Stimulated activated CD4-positive, alpha-beta T cell treated with anti-CD3 and anti-CD28 coated beads, Interleukin-1b, Interleukin-23, amount 100 ng/mL, for 48 hours (primary cell): ENCODE results near the gene ESYT1.
"Not testable (repeated sequence)": the region's sequence is repeated elsewhere in the genome, so short reads cannot be mapped to it uniquely, and the experiment has no call there.

Experiments used
- DNase-seq: peaks from one replicate; pipeline ENCODE4 v3.0.0-alpha.2; 2020

ESYT1 gene

DNA sequence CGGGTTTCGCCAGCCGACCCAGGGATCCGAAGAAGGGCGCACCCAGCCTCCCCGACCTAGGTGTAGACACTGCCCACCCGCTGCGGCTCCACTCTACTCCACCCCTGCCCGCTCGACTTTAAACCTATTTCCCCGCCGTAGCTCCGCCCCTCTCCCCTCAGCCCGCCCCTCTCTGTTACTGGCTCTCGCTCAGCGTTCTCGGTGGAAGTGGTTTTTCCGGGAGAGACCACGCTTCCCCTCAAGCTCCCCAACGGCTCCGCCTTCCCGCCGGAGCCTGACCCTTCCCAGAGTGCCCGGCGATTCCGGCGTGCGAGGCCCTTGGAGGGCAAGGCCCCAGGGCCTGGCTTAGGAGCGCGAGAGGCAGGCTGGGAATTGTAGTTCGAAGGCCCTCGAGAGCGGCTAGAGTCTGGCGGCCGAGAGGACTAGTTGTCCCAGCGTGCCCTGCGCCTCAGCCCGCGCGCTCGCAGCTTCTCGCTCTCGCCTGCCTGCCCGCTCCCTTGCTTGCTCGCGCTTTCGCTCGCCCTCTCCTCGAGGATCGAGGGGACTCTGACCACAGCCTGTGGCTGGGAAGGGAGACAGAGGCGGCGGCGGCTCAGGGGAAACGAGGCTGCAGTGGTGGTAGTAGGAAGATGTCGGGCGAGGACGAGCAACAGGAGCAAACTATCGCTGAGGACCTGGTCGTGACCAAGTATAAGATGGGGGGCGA lies 23.8 kb upstream of the ESYT1 start, which contains the start of gene PA2G4:
TSS of gene PA2G4 (plus strand) at position 451 of the 706 bp plus-strand sequence. CDS start at position 630, 179 bp downstream.
- DNase-seq: peak; percentile 99

DNA sequence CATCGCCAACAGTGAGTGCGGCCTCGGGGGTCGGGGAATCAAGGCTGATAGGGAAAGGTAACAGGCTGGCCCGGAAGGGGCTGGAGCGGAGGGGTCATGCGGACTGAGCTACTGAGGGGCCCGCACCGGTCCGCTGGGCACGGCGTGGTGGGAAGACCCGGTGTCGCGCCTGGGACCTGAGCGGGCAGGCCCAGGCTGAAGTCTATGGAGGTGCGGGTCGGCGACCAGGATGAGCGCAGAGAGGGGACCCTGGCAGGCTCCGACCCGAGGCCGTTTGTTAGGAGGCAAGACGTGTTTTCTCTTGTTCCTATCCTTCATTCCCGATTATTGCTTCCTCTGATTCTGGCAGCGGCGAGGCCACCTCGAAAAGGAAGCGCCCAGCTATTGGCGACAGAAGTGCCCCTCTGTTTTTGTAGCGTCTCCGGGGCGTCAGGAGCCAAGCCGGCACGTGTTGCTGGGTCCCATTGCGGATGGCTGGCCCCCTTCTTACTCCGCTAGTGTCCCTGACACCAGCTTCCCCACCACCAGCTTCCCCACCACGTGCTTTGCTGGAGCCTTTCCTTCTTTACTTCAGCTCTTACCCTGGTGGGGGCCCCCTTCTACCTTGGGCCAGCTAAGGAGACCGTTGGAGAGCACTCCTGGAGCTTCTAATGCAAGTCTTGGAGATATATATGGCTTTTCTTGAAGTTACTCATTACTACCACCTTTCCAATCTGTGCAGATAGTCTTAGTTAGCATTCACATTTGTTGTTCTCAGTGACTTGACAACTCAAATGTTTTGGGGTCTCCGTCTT lies 23.1 kb upstream of the ESYT1 start:
- DNase-seq: peak; percentile 28

DNA sequence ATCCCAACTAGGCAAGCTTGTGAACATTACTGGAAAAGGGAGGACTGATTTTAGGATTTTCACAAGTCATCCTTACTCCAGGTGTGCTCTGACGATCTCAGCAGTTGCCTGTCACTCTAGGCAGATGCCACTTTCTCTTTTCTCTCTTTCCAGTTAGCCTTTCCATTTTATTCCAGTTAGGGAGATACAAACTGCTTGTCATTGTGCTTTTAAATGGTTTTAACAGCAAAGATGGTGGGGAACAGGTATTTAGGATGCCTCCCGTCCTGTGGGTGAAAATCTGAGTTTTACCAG lies 22.5 kb upstream of the ESYT1 start:
- DNase-seq: no peak

DNA sequence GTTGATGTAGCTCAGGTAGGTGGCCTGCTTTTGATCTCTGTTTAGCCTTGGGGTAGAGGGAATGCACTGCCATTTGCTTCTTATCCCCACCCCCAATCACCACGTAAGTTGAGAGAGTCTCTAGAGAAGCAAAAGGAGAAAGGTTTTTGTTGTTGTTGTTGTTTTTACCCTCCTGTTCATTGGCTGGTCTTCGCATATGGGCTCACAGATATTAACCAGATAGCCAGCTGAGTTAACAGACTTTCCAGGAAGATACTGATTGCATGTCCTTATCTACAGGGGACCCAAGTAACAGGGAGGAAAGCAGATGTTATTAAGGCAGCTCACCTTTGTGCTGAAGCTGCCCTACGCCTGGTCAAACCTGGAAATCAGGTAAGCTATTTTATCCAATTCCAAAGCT lies 20.8 kb upstream of the ESYT1 start:
- DNase-seq: no peak

DNA sequence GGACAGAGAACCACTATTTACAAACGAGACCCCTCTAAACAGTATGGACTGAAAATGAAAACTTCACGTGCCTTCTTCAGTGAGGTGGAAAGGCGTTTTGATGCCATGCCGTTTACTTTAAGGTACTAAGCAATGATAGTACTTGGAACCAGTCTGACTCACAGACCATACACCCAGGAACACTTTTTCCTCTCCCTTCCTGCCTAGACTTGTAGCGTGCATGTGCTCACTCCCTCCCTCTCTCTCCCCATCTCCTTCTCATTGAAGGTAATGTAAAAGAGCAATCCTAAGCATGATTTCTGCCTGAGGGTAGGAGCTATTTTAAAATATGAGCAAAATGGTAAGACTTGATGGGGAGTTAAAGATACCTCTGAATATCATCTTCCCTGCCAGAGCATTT lies 17.5 kb upstream of the ESYT1 start:
- no peak for DNase-seq

DNA sequence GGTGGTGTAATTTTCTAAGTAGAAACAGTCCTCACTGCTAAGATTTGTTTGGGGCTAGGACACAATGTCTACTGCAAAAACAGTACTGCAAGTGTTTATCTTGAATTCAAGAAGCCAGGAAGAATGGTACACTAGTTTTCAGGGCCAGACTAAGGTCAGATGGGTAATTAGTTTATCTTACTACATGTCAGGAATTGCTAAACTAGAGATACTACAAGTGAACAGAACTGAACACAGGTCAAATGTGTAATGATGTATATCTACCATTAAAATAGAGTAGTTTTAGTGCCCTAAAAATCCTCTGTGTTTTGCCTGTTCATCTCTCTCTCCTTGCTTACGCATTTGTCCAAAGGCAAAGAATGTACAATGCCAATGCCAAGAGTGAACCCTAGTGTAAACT lies 14.0 kb upstream of the ESYT1 start:
- DNase-seq: no peak

DNA sequence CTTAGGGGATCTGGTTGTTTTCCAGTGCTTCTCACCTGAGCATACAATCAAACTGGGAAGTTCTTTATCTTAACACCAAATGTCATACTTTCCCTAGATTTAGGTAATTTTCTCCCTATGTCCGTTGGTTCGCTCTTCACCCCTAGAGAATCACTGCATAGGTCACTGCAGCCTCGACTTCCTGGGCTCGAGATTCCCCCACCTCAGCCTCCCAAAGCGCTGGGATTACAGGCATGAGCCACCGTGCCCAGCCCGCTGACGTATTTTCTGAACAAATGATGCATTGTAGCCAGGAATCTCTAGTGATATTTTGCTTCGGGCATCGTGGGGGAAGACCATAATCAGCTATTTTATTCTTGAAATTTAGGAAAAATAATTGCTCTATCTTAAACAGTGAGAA lies 12.7 kb upstream of the ESYT1 start:
- DNase-seq: no peak

DNA sequence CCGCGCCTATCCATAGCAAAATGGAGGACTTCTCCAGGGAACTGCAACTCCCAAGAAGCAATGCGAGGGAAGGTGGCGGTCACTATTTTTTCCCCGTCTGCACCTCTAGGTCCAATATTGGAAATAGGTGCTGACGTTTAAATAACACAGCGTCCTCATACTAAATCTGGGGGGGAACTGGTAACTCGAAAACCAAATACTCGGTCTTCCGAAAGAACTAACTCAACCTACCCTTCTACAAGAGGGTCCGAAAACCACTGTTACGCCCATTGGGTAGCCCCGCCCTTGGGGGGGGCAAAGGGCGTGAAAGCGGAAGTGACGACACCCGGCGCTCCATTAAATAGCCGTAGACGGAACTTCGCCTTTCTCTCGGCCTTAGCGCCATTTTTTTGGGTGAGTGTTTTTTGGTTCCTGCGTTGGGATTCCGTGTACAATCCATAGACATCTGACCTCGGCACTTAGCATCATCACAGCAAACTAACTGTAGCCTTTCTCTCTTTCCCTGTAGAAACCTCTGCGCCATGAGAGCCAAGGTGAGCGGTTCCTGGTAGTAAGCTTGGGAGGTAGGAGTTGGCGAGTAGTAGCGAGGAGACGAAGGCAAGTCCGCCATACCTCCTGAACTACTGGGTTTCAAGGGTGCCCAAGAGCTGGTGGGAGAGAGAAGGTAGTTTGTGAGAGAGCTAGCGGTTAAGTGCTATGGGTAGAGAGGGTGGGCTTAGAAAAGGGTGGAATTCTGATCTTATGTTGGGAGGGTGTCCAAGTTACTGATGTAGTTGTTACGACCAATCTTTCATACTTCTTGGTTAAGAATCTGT lies 11.6 kb upstream of the ESYT1 start, which contains the start of gene RPL41:
TSS of gene RPL41 (plus strand) at position 367 of the 815 bp plus-strand sequence.
- DNase-seq: peak; percentile 92

DNA sequence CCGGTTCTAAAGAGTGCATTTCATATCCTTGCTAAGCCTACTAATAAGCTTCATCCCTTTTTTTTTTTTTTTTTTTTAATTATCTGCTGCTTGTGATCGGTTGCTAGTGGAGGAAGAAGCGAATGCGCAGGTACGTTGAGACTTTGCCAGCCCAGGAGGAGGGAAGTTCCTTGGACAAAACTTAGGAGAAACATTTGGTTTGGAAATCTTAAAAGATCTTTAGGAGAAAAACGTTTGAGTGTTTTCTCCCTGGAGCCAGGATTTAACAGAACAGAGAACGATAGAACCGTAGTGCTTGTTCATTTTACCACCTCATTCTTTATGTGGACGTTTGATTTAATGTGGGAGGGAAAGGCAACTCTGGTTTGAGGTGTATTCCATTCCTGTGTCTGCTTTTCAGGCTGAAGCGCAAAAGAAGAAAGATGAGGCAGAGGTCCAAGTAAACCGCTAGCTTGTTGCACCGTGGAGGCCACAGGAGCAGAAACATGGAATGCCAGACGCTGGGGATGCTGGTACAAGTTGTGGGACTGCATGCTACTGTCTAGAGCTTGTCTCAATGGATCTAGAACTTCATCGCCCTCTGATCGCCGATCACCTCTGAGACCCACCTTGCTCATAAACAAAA lies 10.9 kb upstream of the ESYT1 start:
- not testable (repeated sequence) for DNase-seq

DNA sequence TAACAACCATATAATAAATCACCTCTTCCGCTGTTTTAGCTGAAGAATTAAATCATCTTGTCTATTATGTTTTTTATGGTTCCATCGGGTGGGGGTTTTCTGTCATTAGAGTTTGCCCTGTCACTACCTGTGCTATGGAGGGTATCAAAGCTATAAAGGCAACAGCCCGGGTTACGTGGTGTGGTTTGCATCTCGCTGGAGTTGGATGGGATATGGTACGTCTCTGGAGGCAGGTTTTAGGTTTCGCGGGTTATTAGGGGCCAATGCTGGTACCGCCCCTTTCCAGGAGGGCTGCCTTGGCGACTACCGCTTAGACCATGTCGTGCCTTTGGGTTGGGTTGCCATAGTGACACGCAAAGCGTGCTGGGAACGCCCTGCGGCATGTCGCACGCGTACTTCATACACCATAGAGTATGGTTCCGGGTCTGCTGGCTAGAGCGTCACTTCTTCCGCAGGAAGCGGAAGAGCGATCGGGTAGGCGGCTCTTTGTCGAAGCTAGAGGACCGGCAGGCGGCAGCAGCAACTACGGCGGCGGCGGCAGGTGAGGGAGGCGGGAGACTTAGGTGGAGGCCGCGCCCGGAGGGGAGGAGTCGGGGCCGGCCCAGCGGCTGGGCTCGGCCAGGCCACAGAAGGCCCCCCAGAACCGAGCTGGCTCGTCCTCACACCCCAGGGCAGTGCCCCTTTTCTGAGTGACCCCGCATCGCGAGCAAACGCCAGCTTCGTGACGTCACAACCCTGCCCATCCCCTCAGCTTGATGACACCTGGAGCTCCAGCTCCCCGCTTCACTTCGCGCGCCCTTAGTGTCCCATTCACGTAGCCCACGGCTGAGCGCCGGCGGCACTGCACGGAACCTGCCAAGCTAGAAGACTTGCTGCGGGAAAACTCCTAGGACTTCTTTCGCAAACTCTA lies 10.0 kb upstream of the ESYT1 start, which contains the start of gene ZC3H10:
TSS of gene ZC3H10 (plus strand) at position 489 of the 910 bp plus-strand sequence. CDS start 2,297 bp downstream, outside the sequence.
- DNase-seq: peak; percentile 99

DNA sequence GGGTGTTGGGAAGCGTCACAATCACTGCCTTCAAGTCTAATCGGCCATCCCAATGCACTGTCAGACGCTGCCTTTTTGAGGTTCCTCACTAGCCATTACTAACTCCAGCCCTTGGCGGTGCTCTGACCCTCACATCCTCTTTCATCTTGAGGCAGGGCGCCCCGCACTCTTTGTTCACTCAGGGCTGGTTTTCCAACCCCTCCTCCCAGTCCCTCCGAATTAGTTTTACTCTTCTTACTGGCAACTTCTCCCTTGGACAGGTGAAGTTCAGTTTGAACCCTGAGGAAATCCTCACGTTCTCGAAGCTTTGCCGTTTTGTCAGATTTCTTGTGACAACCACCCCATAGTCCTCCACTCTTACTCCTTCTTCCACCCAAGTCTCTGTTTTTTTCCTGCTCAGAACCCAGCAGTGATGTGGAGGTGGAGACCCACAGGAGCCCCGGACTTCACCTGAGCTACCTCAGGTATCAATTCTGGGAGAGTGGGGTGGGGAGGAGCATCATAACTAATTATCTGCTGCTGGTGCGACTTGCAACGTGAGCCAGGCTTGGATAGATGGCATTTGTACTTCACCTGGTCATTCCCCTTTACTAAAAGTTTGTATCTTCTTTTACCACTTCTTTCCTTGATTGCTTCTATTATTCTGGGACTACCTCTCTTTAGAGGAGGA lies 9.2 kb upstream of the ESYT1 start:
- DNase-seq: no peak

DNA sequence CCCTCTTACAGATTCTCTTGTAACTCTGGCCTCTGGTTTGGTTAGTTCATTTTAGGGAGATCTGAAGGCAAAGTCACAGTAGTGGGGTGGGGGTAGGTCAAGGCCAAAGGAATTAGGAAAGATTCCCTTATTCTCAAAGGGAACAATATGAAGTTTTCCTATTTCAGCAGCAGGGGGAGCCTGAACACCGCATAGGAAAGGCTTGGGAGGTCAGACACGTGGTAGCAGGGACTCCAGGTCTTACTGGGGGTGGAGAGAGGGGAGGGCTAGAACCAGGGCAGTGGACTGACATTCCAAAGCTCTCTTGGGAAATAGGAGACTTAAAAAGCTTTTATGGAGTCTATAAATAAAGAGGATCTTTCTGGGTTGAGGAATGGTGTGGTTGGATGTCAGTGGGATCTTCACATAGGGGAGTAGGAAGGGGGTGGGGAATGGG lies 8.7 kb upstream of the ESYT1 start:
- peak; percentile 61 for DNase-seq

DNA sequence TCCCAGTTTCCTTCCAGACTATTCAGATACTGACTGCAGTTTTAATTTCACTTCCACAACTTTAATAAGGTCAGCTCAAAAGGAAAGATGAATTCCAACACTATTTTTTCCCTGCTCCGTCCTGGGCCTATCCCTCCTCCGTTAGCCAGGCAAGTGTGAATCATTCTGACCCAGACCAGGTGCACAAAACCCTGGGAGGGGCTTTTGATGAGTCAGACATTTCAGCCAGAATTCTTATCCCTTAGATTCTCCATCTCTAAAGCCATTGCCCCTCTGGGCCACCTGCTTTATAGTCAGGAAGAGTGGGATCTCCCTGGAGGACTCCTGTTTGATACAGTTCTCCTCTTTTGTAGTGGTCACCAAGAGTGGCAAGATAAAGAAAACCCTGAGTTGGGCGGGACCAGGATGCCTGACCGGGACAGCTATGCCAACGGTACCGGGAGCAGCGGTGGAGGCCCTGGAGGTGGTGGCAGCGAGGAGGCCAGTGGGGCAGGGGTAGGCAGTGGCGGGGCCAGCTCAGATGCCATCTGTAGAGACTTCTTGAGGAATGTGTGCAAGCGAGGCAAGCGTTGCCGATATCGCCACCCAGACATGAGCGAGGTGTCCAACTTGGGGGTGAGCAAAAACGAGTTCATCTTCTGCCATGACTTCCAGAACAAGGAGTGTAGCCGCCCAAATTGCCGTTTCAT lies 7.8 kb upstream of the ESYT1 start:
- DNase-seq: no peak

DNA sequence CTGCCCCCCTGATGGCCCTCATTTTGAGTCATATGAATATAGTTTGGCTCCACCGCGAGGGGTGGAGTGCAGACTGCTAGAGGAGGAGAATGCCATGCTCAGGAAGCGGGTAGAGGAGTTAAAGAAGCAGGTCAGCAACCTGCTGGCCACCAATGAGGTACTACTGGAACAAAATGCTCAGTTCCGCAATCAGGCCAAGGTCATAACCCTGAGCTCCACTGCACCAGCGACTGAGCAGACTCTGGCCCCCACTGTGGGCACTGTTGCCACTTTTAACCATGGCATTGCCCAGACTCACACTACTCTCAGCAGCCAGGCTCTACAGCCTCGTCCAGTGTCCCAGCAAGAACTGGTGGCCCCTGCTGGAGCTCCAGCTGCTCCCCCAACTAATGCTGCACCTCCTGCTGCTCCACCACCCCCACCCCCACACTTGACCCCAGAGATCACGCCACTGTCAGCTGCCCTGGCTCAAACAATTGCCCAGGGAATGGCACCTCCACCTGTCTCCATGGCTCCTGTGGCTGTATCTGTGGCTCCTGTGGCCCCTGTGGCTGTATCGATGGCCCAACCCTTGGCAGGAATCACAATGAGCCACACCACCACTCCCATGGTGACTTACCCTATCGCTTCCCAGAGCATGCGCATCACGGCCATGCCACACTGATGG lies 6.7 kb upstream of the ESYT1 start:
- DNase-seq: no peak

DNA sequence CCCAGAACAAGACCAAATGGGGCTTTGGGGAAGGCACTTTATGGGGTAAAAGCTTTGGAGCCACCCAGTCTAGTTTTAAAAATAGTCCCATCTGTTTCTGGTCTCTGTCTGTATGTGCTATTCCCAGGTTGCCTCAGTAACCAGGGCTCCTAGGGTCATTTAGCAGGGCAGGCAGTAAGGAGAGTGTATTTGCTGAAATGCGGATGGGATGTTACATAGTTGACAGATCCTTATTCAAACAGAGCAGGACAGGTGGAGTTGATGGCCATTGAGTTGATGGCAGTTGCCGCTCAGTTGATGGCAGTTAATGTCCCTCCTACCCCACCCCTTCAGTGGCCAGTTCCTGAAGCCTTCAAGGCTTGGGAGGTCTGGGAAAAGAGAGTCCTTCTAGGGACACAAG lies 5.4 kb upstream of the ESYT1 start:
- DNase-seq: no peak

DNA sequence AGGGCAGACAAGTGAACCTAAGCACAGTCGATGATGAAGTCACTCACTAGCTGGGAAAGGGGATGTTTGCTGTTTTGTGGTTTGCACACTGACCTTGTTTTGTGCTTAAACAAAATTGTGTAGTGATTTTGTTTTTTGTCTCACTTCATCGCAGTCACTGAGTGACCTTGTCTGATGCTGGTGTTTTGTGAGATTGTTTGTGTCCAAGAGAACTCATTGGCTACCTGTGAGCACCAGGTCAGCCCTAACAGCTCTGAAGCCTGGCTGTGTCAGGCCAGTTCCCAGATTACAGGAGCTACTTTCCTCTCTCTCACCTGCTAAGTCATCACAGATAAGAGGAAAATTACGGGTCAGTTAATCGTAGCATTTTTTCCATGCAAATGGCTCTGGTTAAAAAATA lies 3.9 kb upstream of the ESYT1 start:
- no peak for DNase-seq

DNA sequence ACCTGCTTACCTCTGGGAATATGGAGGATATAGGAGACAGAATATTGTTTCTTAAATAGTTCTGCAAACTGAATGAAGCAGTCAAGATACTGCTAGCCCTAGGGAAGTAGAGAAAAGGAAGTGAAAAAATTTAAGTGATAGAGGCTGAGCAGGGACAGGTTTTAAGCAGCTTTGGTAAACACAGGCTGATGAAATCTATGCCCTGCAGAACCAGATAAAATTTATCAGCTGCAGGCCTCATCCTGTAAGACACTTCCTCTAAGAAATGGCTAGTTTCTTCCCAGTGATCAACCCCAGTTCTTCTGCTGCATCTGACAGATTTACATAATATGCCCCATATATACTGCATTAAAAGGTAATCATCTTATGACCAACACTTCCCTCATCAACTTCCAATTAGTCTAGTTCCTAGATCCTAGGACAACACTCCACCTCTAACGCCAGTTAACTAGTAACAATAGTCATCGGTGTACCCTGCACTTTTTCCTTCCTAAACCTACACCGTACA lies 1.3 kb upstream of the ESYT1 start:
- DNase-seq: no peak

DNA sequence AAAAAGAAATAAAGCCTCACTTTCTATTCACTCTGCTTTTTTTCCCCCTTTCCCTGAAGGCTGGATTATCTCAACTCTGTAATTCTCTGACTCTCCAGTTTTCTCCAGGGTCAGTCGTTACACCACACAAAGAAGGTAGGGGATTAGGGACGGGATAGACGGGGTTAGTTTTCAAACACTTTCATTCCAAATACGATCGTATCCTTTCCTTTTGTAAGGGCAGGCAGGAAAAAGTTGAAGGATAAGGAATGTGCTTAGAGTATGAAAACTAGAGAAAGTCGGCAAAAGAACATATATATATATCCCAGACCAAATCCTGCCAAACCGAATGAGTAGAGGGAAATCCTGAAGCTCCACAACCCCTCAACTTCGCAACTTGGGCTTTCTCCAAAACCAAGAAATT lies 581 bp upstream of the ESYT1 start:
- DNase-seq: no peak

DNA sequence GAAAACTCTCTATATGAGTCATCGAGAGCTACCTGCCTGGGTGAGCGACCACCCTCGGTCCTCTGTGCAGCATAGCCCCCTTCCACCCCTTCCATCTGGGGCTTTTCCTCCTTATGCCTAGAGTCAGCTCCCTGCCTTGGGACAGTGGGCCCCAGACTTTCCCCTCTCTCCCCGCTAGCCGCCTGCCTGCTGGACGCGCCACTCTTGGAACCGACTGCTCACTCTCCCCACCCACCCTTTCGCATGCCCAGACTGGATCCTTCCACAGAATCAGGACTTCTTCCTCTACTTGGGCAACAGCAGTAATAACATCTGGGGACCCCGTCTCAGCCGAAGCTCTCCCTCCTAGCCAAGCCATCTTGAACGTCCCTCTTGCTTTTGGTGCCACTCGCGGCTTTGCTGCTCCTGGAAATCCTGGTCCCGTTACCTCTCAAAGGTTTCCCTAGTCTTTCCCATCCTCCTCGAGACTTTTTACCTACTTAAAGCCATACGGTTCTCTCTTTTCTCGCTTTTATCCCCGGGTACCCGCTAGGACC lies 671 bp downstream of the ESYT1 start:
- no peak for DNase-seq
